H1 (cell line): ENCODE data around the gene INO80C. TPM values are rescaled to one million over a fixed set of nuclear protein-coding genes. Genes with fewer than 3 reads are reported as not detected.

Experiments
- CTCF ChIA-PET: fragments of 300-600 bp; sonication (Branson Sonifier 250); formaldehyde crosslinking; loops from one replicate; lab custom pipeline; 2021; ENCODE audit not compliant: partially characterized antibody; lab: Charles Lee
- POLR2A ChIA-PET: fragments of 300-600 bp; sonication (Branson Sonifier 250); formaldehyde crosslinking; loops from one replicate; lab custom pipeline; 2021; ENCODE audit warnings: inconsistent platforms; ENCODE audit not compliant: partially characterized antibody; lab: Charles Lee
- DNase-seq, 2 experiments: peaks; one replicate each; pipeline versions ENCODE4 v3.0.0 to v3.0.0-alpha.2; 2010 to 2022; ENCODE audit warnings: low spot score in 2 of 2, low read depth in 1 of 2, mixed read lengths in 1 of 2
- FAIRE-seq: peaks from 2 replicates; lab custom pipeline; 2011; peaks lifted over from hg19 to GRCh38; lab: Jason Lieb, UNC
- H2AFZ ChIP-seq: 2 replicates; pipeline ENCODE4 v1.8.1; 2012; ENCODE audit warnings: low read length, inconsistent platforms
- H2AK5ac ChIP-seq: 2 replicates; pipeline ENCODE4 v1.6.1; 2013; ENCODE audit warnings: low read depth, low read length
- H2BK120ac ChIP-seq: replicated peaks from 2 replicates; pipeline ENCODE3; 2013; ENCODE audit warnings: low read depth, low read length, inconsistent platforms
- H2BK12ac ChIP-seq: 2 replicates; pipeline ENCODE4 v1.6.1; 2013; ENCODE audit warnings: low read depth, low read length
- H2BK15ac ChIP-seq: 2 replicates; pipeline ENCODE4 v1.6.1; 2013; ENCODE audit warnings: low read length
- H2BK20ac ChIP-seq: 2 replicates; pipeline ENCODE4 v1.6.1; 2013; ENCODE audit warnings: low read length
- H2BK5ac ChIP-seq: 2 replicates; pipeline ENCODE4 v1.6.1; 2013; ENCODE audit warnings: low read depth, low read length
- H3K14ac ChIP-seq: 2 replicates; pipeline ENCODE4 v1.6.1; 2013; ENCODE audit warnings: inconsistent platforms; ENCODE audit not compliant: insufficient read length
- H3K18ac ChIP-seq: 2 replicates; pipeline ENCODE4 v1.6.1; 2013; ENCODE audit warnings: low read length; ENCODE audit errors: extremely low read depth
- H3K23ac ChIP-seq: 2 replicates; pipeline ENCODE4 v1.6.1; 2013; ENCODE audit warnings: inconsistent platforms; ENCODE audit not compliant: insufficient read length
- H3K23me2 ChIP-seq: 2 replicates; pipeline ENCODE4 v1.6.1; 2013; ENCODE audit warnings: low read depth, low read length
- H3K27ac ChIP-seq: 2 replicates; pipeline ENCODE4 v1.6.1; 2011; ENCODE audit warnings: low read depth, low read length, inconsistent platforms
- H3K27me3 ChIP-seq, 4 experiments: replicated peaks in 1 of 4; 1 replicate in 1 of 4; 2 replicates in 3 of 4; pipeline versions ENCODE4 v1.6.1 to v1.8.1; 2011 to 2013; ENCODE audit warnings: low read length in 3 of 4, mild to moderate bottlenecking in 3 of 4, inconsistent platforms in 2 of 4, mixed read lengths in 2 of 4, moderate library complexity in 1 of 4; ENCODE audit not compliant: control insufficient read depth in 3 of 4, insufficient read depth in 3 of 4; ENCODE audit errors: extremely low read depth in 1 of 4
- H3K36me3 ChIP-seq, 4 experiments: 2 replicates each; pipeline versions ENCODE4 v1.6.1 to v1.8.1; 2011 to 2013; ENCODE audit warnings: mild to moderate bottlenecking in 4 of 4, low read length in 3 of 4, moderate library complexity in 2 of 4, control low read depth in 1 of 4, inconsistent platforms in 1 of 4; ENCODE audit not compliant: insufficient read depth in 4 of 4, control insufficient read depth in 2 of 4
- H3K4ac ChIP-seq: replicated peaks from 2 replicates; pipeline ENCODE3; 2013; ENCODE audit warnings: low read length, low read depth, mixed read lengths, inconsistent platforms; ENCODE audit not compliant: insufficient read length
- H3K4me1 ChIP-seq, 4 experiments: replicated peaks in 1 of 4; 1 replicate in 1 of 4; 2 replicates in 3 of 4; pipeline versions ENCODE4 v1.6.1 to v1.8.1; 2011 to 2013; ENCODE audit warnings: low read length in 3 of 4, inconsistent platforms in 2 of 4, mixed read lengths in 1 of 4; ENCODE audit not compliant: insufficient read depth in 4 of 4, control insufficient read depth in 3 of 4
- H3K4me2 ChIP-seq, 2 experiments: 2 replicates each; pipeline versions ENCODE4 v1.6.1 to v1.8.1; 2011 to 2013; ENCODE audit warnings: low read depth in 2 of 2, low read length in 2 of 2, control low read depth in 1 of 2, inconsistent platforms in 1 of 2, mild to moderate bottlenecking in 1 of 2; ENCODE audit not compliant: insufficient read depth in 1 of 2
- H3K4me3 ChIP-seq, 4 experiments: fragments of 200-600, 300-600 bp in 1 of 4; sonication (generic), shearing (Covaris generic), sonication (Bioruptor Twin) in 1 of 4; 2 replicates each; pipeline versions ENCODE4 v1.5.1 to v1.8.1; 2011 to 2016; ENCODE audit warnings: low read length in 4 of 4, low read depth in 3 of 4, control low read depth in 2 of 4, inconsistent platforms in 2 of 4, mild to moderate bottlenecking in 2 of 4, mixed read lengths in 1 of 4, moderate library complexity in 1 of 4; ENCODE audit not compliant: insufficient read depth in 2 of 4; ENCODE audit errors: extremely low read depth in 1 of 4
- H3K56ac ChIP-seq: replicated peaks from 2 replicates; pipeline ENCODE3; 2013; ENCODE audit warnings: low read depth, mild to moderate bottlenecking, mixed read lengths, low read length, inconsistent platforms; ENCODE audit not compliant: insufficient read length
- H3K79me1 ChIP-seq: 2 replicates; pipeline ENCODE4 v1.6.1; 2013; ENCODE audit warnings: low read depth, low read length, control low read depth
- H3K79me2 ChIP-seq, 2 experiments: 2 replicates each; pipeline versions ENCODE4 v1.6.1 to v1.8.1; 2012 to 2013; ENCODE audit warnings: low read length in 2 of 2, mild to moderate bottlenecking in 2 of 2, inconsistent platforms in 1 of 2; ENCODE audit not compliant: insufficient read depth in 2 of 2, control insufficient read depth in 1 of 2
- H3K9ac ChIP-seq, 4 experiments: replicated peaks in 1 of 4; 1 replicate in 1 of 4; 2 replicates in 3 of 4; pipeline versions ENCODE4 v1.6.1 to v1.8.1; 2011 to 2013; ENCODE audit warnings: low read depth in 3 of 4, low read length in 3 of 4, control low read depth in 2 of 4, mild to moderate bottlenecking in 2 of 4, moderate library complexity in 2 of 4, inconsistent platforms in 1 of 4; ENCODE audit errors: extremely low read depth in 1 of 4
- H3K9me3 ChIP-seq, 2 experiments: 2 replicates each; pipeline versions ENCODE4 v1.6.1 to v1.8.1; 2012 to 2013; ENCODE audit warnings: mild to moderate bottlenecking in 2 of 2, moderate library complexity in 2 of 2, control low read depth in 1 of 2, inconsistent platforms in 1 of 2, low read depth in 1 of 2, low read length in 1 of 2, mixed read lengths in 1 of 2; ENCODE audit not compliant: insufficient read depth in 2 of 2
- H4K20me1 ChIP-seq, 2 experiments: replicated peaks in 1 of 2; 2 replicates each; pipeline versions ENCODE3 to v1.8.1; 2011 to 2013; ENCODE audit warnings: inconsistent platforms in 2 of 2, low read length in 2 of 2, mild to moderate bottlenecking in 1 of 2; ENCODE audit not compliant: insufficient read depth in 2 of 2, control insufficient read depth in 1 of 2
- H4K5ac ChIP-seq: 2 replicates; pipeline ENCODE4 v1.6.1; 2013; ENCODE audit warnings: low read length, low read depth, mixed read lengths, inconsistent platforms; ENCODE audit not compliant: insufficient read length
- H4K8ac ChIP-seq: 2 replicates; pipeline ENCODE4 v1.8.0; 2013; ENCODE audit warnings: mild to moderate bottlenecking, moderate library complexity, low read length, inconsistent platforms; ENCODE audit not compliant: insufficient read depth; ENCODE audit errors: extremely low read depth
- H4K91ac ChIP-seq: replicated peaks from 2 replicates; pipeline ENCODE3; 2013; ENCODE audit warnings: low read length, mixed read lengths, inconsistent platforms; ENCODE audit not compliant: insufficient read length
- ATF2 ChIP-seq: IDR thresholded peaks from 2 replicates; pipeline ENCODE4 v1.6.1; 2012; ENCODE audit warnings: low read length, inconsistent platforms
- ATF3 ChIP-seq: IDR thresholded peaks from 2 replicates; pipeline ENCODE4 v1.6.1; 2011; ENCODE audit warnings: low read depth, mild to moderate bottlenecking, low read length; ENCODE audit not compliant: insufficient read depth
- TBP ChIP-seq: IDR thresholded peaks from 2 replicates; pipeline ENCODE4 v1.6.1; 2011; ENCODE audit warnings: low read depth, low read length, improper control_type of control experiment
- WGBS, 2 experiments: shearing (Covaris generic) in 1 of 2; methylation state at CpG; one replicate each; pipeline versions ENCODE4 v1.1.6 to v1.1.7; 2013 to 2015; ENCODE audit warnings: low lambda C conversion rate in 2 of 2, mixed read lengths in 2 of 2, inconsistent platforms in 1 of 2, low coverage in 1 of 2, missing lambda C conversion rate in 1 of 2; ENCODE audit not compliant: insufficient replicate concordance in 2 of 2, insufficient coverage in 1 of 2, insufficient read length in 1 of 2; ENCODE audit errors: extremely low coverage in 1 of 2, missing lambda C conversion rate in 1 of 2; 5-methylcytosine and 5-hydroxymethylcytosine counted together
- polyA plus RNA-seq, 7 experiments: library from polyadenylated mRNA; depleted of rRNA in 3 of 7; stranded (reverse) in 5 of 7; unstranded in 2 of 7; fragments of >200 nt in 5 of 7; fragments of 200-250 nt in 2 of 7; gene quantifications; 1 replicate in 5 of 7; 2 replicates in 1 of 7; 4 replicates in 1 of 7; pipeline versions ENCODE4 v1.2.1 to v1.2.3, GENCODE V29; 2011 to 2013; ENCODE audit warnings: missing spikeins in 2 of 7, mixed read lengths in 2 of 7
- total RNA-seq: library from RNA; stranded (reverse); fragmentation: NEBNext Ultra II Directional; extraction: Animal tissue kit (Norgen Biotek cat#: 25700); gene quantifications from 2 replicates; pipeline ENCODE4 v1.2.1, GENCODE V29; 2021

Gene INO80C
- total and polyA plus RNA-seq, 2 of the 8 experiments (the other 6 are each of a cell fraction or from before 2014, with no cell fraction given), result 30.1 to 48.9 TPM

- no peak overlapping the region for H3K23ac ChIP-seq
- ChIA-PET POLR2A (no interaction called here), CTCF (interaction anchor here (0.6 to 2.1 kb wide), 8 partner anchors 8 to 1060 kb away, joined by 3 to 9 read pairs (median 4); no protein-coding TSS in a partner anchor)
- no peak overlapping the region for H3K27ac ChIP-seq
- DNase-seq (no peak), FAIRE-seq (peak; percentile 28)
- no peaks in the 10 kb centered on the region for H3K9me3 ChIP-seq
- no peak overlapping the region for H3K4ac ChIP-seq
- H4K5ac ChIP-seq, result no peak overlapping the region
- H3K18ac ChIP-seq, result no peak overlapping the region
- peaks cover 0 to 16% (median 7%) of the 10 kb centered on the region in 4 experiments; a peak in 4 of 7 replicates for H3K4me1 ChIP-seq
- H3K56ac ChIP-seq, result no peak overlapping the region
- H3K23me2 ChIP-seq, result no peaks in the 10 kb centered on the region
- no peak overlapping the region for H3K4me3 ChIP-seq
- no peak overlapping the region for H4K8ac ChIP-seq
- H2AK5ac ChIP-seq, result no peak overlapping the region
- TF ChIP-seq TBP (no peak), ATF2 (no peak), ATF3 (no peak)
- H2BK20ac ChIP-seq, result no peak overlapping the region
- no peaks in the 10 kb centered on the region for H3K36me3 ChIP-seq
- 93% methylated on average over 2 of the region's 2 CpGs; no CpG with 5 or more reads in 1 of the 2 experiments for WGBS, 2 experiments
- no peak overlapping the region for H3K4me2 ChIP-seq
- H4K20me1 ChIP-seq, result no peaks in the 10 kb centered on the region
- no peaks in the 10 kb centered on the region for H3K79me2 ChIP-seq
- H3K14ac ChIP-seq, result no peak overlapping the region
- no peaks in the 10 kb centered on the region for H3K79me1 ChIP-seq
- no peak overlapping the region for H2BK5ac ChIP-seq
- no peak overlapping the region for H2AFZ ChIP-seq
- no peak overlapping the region for H4K91ac ChIP-seq
- H3K9ac ChIP-seq, result no peak overlapping the region
- no peaks in the 10 kb centered on the region for H3K27me3 ChIP-seq
- H2BK15ac ChIP-seq, result no peak overlapping the region
- H2BK120ac ChIP-seq, result no peak overlapping the region
- H2BK12ac ChIP-seq, result no peak overlapping the region
These were observed 24.6 kb upstream of the INO80C start for GRCh38 chr18:35522130-35522959.
